Urothelium cell line (cell line): ENCODE results near the gene KLK15.
A peak's percentile ranks its signal among the peaks of the same experiment; 100 is the strongest.

Experiments
- DNase-seq: peaks from one replicate; pipeline ENCODE4 v3.0.0; 2011; ENCODE audit warnings: low spot score, mixed read lengths
- FAIRE-seq: peaks from 2 replicates; lab custom pipeline; 2011; peaks lifted over from hg19 to GRCh38; lab: Jason Lieb, UNC

The KLK15 gene

DNA sequence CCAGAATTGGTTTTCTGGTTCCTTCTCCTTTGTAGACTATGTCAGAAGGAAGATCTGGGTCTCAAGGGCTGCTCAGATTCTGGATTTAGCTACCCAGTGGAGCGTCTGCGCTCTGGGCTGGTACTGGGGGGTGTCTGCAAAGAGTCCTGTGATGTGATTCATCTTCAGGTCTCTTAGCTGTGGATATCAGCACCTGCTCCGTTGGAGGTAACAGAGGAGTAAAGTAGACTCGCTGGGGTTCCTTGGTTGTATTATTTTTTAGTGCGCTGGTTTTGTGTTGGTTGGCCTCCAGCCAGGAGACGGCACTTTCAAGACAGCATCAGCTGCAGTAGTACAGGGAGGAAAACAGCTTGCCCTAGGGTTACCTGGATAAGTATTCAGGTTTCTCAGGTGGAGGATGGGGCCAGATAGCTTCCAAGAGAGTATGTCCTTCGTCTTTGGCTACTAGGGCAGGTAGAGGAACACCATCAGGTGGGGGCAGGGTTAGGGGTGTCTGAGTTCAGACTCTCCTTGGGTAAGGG lies 10.4 kb upstream of the KLK15 start:
- DNase-seq = no peak
- FAIRE-seq = no peak

DNA sequence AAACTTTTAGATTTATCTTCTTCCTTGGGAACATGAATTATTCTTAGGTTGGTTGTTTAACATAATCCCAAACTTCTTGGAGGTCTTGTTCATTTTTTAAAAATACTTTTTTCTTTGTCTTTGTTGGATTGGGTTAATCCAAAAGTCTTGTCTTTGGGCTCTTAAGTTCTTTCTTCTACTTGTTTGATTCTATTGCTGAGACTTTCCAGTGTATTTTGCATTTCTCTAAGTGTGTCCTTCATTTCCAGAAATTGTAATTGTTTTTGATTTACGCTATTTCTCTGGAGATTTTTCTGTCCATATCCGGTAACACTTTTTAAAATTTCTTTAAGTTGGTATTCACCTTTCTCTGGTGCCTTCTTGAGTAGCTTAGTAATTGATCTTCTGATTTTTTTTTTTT lies 9.8 kb upstream of the KLK15 start:
- DNase-seq (no peak), FAIRE-seq (no peak)

DNA sequence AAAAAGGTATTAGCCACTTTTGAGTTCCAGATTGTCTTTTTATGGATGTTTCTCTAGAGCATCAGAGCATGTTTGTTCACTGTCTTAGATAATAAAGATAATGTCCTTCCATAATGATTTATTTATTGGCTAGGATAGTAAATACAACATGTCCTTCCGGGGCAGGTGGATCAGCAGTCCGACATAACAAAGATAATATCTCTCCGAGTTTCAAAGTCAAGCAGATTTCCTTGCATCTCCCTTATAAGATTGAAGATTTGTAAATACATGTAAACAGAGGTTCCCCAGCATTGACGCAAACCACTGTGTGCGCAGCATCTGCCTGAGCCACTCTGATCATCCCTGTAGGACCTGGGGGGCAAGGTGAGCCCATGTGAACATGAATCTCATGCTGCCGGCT lies 8.8 kb upstream of the KLK15 start:
- DNase-seq (no peak), FAIRE-seq (no peak)

DNA sequence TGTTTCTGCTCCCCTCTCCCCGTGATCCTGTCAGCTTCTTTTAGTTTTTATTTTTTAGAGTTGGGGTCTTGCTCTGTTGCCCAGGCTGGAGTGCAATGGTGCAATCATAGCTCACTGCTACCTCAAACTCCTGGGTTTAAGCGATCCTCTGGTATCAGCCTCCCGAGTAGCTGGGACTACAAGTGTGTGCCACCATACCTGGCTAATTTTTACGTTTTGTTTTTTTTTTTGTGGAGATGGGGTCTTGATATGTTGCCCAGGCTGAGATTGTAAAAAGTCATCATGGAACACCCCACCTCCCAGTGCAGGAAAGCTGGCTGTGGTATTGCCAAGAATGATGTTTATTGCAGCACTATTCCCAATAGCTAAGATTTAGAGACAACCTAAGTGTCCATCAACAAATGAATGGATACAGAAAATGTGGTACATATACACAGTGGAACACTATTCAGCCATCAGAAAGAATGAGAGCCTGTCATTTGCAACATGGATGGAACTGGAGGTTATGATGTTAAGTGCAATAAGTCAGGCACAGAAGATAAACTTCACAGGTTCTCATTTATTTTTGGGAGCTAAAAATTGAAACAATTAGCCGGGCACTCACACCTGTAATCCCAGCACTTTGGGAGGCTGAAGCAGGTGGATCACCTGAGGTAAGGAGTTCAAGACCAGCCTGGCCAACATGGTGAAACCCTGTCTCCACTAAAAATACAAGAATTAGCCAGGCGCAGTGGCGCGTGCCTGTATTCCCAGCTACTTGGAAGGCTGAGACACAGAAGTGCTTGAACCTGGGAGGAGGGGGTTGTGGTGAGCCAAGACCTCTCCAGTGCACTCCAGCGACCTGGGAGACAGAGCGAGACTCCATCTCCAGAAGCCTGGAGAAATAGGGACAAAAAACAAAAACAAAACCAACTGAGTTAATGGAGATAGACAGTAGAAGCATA lies 6.6 kb upstream of the KLK15 start:
- FAIRE-seq (no peak), DNase-seq (no peak)

DNA sequence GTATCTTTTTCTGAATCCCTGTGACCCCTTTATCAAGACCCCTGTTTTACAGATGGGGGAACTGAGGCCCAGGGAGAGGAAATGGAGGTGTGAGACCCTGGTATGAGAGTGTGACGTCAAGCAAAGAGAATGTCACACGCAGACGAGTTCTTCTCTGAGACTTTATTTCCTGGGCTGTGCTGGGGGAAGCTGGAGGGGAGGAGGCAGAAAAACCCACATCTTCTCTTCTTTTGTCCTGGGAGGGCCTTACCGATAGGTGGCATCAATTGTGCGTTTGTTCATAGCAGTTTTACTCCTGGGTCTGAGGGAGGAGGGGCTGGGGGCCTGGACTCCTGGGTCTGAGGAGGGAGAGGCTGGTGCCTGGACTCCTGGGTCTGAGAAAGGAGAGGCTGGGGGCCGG lies 4.9 kb upstream of the KLK15 start:
- DNase-seq (peak; percentile 59), FAIRE-seq (no peak)

DNA sequence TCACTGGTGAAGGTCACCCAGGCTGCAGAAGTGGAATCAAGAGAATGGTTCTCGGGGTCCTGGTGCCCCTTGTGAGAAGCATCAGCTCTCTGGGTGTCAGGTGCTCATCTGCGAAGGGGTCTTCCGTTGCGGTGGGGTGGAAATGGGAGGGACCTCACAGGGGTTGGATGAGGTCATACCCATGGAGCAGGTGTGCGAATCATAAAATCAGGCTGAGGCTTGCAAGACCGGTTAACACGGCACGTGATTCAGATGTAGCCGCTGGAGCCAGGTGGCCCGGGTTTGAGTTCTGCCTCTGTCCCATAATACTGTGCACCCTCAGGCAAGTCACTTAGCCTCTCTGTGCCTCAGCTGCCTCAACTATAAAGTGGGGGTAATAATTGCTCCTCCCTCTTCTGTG lies 3.9 kb upstream of the KLK15 start:
- FAIRE-seq = no peak
- DNase-seq = no peak

DNA sequence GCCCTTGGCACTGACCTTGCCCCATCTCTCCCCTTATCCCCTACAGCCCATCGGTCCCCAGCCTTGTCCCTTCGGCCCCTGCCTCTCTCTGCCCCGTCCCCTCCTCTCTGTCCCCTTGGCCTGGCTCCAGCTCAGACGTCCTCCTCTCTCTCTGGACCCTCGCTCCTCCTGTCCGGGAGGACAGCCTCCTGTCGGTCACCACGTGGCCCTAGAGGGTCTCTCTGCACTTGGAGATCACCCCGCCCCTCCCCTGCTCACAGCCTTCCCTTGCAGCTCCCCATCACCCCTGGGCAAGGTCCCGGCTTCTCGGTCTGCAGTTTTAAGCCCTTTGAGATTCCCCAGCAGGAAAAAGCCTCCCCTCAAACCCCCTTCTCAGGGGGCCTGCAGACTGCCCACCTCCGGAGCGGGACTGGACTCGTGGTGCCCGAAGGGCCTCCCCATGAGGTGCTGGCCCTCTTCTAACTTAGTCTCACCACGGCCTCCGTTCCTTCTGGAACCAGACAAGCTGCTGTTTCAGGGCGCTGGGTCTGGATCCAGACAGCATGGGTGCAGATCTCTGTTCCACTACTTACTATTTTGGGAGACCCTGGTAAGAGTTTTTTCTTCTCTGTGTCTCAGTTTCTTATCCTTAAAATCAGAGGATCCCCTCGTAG lies 3.3 kb upstream of the KLK15 start:
- no peak for FAIRE-seq
- DNase-seq = no peak

DNA sequence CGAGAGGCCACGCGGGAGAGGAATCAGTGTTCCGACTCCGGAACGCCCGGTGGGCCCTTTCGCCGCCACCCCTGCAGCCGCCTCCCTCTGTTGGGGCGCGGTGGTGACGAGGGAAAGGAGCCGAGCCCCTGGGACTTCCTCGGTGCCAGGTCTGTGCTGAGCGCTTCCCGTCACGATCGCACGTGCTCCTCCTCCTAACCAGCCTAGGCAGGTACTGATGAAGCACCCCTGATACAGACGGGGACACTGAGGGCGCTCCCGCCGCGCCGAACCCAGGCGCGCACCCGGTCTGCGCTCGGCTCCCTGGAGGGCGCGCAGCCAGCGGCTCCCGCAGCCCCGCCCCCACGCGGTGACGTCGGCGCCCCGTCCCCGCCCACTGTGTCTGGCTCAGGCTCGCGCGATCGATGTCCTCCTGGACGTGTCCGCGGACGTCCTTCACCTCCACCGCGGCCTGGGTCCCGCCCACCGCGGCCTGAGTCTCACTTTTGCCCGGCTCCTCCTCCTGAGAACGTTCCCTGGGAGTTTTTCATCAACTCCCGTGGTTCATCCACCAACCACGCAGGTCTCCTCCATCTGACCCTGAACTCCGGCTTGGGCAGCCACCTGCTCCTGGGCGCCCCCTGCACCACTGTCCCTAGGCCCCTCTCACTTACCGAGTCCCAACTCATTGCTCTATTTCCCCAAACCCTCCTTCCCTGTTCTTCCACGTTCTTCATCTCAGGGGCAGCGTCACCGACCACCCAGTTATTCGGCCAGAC lies 2.6 kb upstream of the KLK15 start:
- peak; percentile 94 for DNase-seq
- peak; percentile 95 for FAIRE-seq

DNA sequence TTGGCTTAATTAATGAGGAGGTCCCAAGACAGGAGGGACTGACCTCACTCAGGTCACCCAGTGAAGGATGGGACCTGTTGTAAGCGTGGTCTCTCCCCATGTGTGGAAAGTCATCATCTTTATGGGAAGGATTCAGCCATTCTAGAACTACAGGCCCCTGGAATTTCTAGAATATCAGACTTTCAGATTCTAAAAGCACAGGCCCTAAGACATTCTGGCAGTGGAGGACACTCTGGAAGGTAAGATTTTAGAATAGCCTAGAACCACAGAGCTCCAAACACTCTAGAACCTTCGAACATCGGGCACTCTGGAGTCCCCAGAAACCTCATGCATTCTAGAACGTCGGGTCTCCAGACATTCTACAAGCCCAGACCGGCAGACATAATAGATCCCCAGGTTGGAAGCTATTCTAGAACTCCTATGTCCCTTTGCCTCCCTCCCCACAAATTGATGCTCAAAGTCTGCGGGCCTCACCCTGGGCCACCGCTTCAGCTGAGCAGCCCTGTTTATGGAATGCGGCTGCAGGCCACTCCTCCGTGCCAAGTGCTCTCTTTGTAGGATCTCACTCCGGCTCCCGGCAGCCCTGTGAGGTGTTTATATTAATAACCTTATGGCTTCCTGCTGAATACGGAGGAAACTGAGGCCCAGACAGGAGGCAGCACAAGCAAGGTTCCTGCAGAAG lies 1.9 kb upstream of the KLK15 start:
- no peak for FAIRE-seq
- peak; percentile 59 for DNase-seq

DNA sequence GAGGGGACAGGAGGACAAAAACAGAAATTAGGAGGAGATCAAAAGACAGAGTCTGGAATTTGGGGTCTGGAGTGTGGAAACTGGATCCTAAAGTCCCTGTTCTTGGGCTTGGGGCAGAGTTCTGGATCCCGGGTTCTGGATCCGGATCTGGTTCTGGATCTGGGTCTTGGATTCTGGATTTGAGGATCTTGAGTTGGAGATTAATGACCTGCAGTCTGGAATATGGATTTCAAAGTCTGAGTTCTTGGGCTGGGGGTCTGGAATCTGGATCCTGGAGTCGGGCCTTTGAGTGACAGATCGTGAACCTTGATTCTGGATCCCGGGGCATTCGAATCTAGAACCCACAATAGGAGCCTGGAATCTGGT lies 411 bp upstream of the KLK15 start:
- FAIRE-seq (no peak), DNase-seq (no peak)

DNA sequence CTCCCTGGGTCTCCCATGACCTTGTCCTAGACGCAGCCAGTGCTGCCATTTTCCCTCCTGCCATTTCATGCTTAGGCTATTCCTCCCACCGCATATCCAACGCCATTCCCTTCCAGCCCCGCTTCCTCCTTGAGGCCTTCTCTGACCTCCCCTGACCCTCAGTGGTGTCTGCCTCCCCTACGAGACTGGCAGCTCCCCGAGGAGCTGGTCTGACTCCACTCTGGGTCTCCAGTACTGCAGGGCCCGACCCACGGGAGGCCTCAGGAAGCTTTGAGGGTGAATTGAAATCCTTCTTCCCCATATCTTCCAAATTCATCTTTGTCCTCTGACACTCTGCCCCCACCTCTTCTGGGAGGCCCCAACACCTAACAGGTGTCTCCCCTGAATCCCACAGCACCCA lies 708 bp downstream of the KLK15 start:
- FAIRE-seq (no peak), DNase-seq (no peak)

DNA sequence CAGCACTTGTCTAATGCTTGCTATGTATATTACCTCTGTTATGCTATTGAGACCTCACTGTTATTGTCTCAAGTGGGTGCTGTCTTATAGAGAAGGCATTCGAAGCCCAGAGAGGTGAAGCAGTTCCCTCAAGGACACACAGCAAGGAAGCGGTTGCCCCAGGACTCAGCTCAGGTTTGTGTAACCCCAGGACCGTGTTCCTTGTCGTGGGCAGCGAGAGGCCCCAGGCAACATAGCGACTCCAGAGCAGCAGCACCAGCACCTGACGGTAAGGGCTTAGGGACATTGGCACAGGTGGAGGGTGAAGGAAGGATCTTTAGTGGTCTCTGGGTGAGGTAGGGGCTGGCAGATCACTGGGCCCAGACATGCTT lies 2.4 kb downstream of the KLK15 start:
- no peak for DNase-seq
- no peak for FAIRE-seq

DNA sequence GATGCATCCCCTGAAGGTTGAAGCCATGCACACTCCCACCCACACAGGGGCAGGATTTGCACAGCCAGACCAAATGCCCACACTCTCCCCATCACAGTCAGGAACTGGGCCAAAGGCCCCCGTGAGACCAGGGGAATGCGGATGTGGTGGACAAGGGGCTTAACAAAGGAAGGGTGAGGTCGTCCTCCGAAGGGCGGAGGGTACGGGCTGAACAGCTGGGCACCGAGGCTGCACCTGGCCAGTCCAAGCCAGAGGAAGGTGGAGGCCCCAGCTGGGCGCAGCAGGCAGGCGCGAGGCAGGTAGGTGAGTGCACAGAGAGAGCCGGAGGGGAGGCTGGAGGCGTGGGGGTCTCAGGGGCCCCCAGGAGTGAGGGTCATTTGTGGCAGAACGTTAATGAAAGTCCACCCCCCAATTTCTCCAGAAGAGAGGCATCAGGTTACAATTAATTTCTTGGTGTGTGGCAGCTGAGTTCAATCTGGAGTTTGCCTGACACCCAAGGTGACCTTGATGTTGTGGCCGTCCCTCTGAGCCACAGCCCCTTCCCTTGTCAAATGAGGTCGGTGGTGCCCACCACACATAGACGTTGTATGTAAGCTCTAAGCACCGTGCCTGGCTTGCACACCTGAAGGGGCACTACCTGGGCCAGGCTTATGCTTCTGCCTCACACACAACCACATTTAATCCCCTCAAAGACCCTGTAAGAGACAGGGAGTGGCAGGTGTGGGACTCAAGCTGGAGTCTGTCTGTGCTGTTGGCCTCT lies 2.9 kb downstream of the KLK15 start:
- peak; percentile 77 for FAIRE-seq
- peak; percentile 18 for DNase-seq

DNA sequence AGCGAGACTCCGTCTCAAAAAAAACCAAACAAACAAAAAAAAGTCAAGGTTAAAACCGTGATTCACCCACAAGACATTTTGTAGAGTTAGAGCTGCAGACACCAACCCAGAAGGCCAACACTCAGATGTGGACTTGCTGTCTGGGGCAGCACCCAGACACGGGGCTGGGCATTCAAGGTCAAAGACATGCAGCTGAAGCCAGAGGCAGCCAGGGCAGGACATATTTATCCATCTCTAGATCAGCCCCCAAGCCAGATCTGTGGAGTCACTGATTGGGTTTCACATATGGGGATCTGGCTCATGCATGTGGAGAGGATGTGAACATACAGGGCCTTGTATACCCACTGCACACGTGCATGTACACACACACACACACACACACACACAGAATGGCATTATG lies 3.6 kb downstream of the KLK15 start:
- FAIRE-seq = no peak
- no peak for DNase-seq

DNA sequence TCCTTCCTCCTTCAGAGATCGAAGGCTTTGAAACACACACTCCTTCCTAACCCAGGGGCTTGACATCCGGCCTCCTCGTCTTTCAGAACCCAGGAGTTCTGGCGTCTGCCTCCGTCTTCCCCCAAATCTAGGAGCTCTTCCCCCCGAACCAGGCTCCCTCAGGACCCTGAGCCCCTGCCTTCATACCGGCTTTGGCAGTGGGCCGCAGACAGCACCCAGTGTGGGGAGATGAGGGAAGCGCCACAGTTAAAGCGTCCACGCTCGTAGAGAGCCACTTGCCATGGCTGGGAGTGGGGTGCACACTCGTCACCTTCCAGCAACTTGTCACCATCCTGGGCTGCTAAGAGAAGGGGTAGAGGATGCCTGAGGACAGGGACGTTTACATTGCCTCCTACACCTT lies 5.9 kb downstream of the KLK15 start:
- no peak for DNase-seq
- FAIRE-seq = no peak

DNA sequence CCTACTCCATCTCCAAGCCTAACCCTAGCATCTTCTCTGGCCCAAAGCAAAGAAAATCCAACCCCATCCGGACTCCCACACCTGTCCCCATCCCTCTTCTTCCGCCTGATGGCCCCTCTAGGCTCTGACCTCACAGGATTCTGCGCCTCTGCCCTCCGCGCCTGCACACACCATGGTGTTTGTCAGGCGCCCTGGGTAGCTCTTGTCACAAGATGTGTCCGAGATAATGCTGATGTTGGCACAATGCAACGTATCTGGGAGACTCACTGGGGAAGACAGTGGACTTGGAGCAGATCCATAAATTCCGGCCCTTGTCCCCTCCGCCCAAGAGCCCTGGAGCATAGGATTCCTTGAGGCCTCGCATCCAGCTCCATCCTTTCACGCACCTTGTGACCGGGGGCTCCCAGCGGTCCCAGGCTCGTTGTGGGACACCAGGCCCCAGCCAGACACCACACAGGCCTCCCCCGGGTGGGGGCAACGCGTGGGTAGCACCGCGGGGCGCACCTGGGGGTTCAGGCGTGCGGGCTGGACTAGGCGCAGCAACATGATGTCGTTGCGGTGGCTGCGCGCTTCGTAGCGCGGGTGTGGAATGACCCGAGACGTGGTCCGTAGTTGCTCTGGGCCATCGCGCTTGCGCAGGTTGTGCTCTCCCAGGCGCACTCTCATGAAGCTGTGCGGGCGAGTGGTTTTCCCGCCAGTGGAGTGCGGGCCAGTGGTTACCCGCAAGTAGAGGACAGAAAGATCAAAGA lies 6.7 kb downstream of the KLK15 start:
- DNase-seq (no peak), FAIRE-seq (no peak)

DNA sequence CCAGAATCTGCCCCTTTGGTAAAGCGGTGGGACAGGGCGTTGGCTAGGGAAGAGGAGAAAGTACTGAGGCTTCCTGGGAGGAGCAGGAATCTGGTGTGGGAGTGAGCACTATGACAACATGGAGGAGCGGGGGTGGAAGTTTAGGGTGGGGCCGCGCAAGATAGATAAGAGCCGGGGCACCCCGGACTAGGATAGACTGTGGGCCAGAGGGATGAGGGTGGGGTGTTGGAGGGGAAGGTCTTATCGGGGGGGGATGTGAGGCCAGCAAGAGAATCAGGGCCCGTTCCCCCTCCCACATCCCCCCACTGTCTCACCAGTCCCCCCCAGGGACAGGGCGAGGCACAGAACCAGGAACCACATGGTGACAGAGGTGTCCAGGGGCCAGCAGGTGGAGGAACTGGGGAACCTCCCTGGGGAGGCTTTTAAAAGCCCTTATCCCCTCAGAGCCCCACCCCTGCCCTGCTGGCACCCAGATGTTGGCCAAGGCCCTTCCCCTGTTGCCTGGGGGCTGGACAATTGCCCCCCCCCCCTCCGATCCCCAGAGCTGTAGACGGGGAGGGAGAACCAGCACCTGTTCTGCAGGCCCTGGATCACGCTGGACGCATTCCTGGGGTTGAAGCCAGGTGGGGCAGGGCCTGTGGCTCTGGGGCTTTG lies 9.9 kb downstream of the KLK15 start, which contains the start of gene KLK1:
KLK1 (minus strand) TSS at position 399 of the 654 bp plus-strand sequence; CDS start at position 360, 39 bp downstream.
- DNase-seq (no peak), FAIRE-seq (no peak)

DNA sequence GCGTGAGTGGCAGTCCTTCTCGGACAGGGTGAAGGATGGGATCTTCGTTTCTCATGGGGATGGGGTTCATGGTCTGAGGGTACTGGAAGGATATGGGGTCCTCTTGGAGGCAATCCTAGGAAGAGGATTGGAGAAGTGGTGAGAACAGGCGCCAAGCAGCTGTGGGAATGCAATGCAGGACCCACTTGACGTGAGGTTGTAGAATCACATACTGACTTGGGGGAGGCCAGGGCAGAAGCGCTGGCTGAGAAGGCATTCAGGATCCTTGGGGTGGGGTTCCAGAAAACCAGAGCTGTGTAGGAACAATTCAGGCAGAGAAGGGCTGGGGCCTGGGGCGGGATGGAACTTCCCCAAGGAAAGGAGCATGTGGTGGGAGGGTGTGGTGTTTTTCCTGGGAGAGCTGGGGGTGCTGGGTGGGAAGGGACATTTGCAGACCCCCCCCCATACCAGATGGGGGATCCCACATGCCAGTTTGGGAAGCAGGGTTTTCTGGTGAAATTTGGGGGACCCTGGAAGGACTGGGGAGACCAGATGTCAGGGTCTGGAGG lies 10.6 kb downstream of the KLK15 start:
- DNase-seq = no peak
- no peak for FAIRE-seq

DNA sequence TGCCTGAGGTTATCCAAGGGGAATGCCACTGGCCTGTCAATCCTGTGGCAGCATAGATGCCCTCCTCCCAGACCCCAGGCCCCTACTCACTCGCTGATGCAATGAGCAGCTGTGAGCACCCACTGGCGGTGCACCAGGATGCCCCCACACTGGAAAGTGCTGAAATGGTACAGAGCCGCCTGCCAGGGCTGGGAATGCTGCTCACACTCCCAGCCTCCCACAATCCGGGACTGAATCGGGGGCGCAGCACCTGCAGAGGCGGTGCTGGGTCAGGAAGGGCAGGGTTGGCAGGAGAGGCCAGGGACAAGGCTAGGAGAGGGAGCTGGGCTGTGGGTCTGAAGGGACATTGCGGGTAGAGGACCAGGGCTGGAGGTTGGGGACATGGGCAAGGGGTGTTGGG lies 11.8 kb downstream of the KLK15 start:
- DNase-seq (no peak), FAIRE-seq (no peak)
